ENCODE data around the gene CCDC181. TPM values are rescaled to one million over a fixed set of nuclear protein-coding genes. Genes with fewer than 3 reads are reported as not detected.

Gene CCDC181
- total RNA-seq, 1 experiment from 2014 or later = 0.23 TPM

DNA sequence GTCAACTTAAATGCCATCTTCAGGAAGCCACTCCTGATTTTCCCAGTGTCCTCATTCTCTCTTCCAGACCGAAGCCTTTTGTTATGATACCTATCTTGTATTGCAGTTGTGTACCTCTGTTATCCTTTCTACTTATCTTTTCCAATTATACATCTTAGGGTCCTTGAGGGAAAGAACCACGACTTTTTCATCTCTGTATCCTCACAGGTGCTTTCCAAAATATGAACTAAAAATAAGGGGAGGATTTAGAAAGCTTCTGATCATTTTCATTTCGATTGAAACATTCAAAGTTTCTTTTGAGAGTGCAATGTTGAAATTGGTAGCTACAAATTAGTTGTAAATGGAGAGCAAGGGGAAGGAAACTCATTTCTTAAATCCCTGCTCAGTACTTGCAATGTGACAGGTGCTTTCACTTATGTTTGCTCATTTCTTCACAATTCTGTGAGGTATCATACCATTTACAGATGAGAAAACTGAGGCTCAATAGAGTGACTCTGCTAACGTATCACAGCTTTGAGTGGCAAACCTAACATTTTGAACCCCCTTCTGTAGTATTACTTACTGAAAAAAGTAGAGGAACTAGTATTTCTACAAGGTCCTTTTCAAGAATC is 34.2 kb upstream of the CCDC181 start:
- no peak for TF ChIP-seq CTCF (IDR thresholded peaks at IDR 0.05; ENCODE audit: insufficient read depth in 1 of 2, low read depth in 1 of 2, low read length in 1 of 2, severe bottlenecking in 1 of 2, unreplicated experiment in 1 of 2)
- BruUV-seq (replicated peaks) = no TSS peak
- H3K4me1 Mint-ChIP-seq (ENCODE audit: low read depth, unreplicated experiment) = no peaks in the 10 kb centered on the region

DNA sequence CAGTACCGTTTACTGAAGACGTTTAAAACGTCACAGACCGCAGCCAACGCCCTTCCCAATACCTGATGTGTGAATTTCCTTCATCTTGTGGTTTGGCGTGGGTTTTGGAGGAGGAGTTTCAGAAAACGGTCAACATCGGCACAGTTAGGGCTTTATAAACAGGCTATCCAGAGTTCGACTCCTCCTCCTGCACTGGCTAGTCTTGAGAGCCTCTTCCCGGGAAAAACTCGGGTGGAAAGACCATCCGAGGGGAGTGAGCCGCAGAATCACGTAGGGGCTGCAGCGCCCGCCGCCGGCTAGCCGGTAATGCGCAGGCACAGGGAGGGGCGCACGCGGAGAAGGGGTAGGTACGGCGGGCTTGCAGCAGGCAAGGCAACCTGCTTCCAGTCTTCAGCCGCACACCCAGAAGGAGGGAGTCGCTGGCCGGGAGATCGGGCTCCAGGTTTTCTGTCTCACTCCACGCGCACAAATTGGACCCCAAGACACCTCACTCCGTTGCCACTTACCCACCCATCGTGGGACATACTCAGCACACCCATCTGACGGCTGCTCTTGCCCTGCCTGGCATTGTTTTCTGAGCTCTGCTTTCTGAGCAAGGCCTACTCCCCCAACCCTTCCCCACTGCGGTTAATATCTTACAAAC is 33.0 kb upstream of the CCDC181 start:
- Histone ChIP-seq H3K4me3 (ENCODE audit: low read depth, low read length) (no peak overlapping the region), H3K4me1 (no peaks in the 10 kb centered on the region), H3K36me3 (ENCODE audit: control insufficient read depth, insufficient read depth, low read length) (no peaks in the 10 kb centered on the region), H3K9me3 (peaks cover 13% of the 10 kb centered on the region), H3K27me3 (replicated peaks; ENCODE audit: control insufficient read depth, insufficient read depth, low read length) (no peaks in the 10 kb centered on the region)
- no peak for TF ChIP-seq CTCF (IDR thresholded peaks at IDR 0.05; ENCODE audit: insufficient read depth in 1 of 2, low read depth in 1 of 2, low read length in 1 of 2, severe bottlenecking in 1 of 2, unreplicated experiment in 1 of 2)
- H3K9me3 Mint-ChIP-seq (ENCODE audit: unreplicated experiment) = peaks cover 11% of the 10 kb centered on the region
- no peak overlapping the region for H3K4me3 Mint-ChIP-seq (ENCODE audit: unreplicated experiment)
- no peaks in the 10 kb centered on the region for H3K27me3 Mint-ChIP-seq (ENCODE audit: insufficient read depth, unreplicated experiment)
- ChIA-PET CTCF (no interaction called here), POLR2A (no interaction called here)
- no peak overlapping the region for H3K27ac Mint-ChIP-seq (ENCODE audit: unreplicated experiment)
- no TSS peak for BruUV-seq (replicated peaks)
- DNase-seq = no peak
- intact Hi-C loops (cut with micrococcal nuclease; ENCODE audit: unreplicated experiment) = no loop called here
- H3K36me3 Mint-ChIP-seq (ENCODE audit: insufficient read depth, unreplicated experiment) = peaks cover 7% of the 10 kb centered on the region
- H3K4me1 Mint-ChIP-seq (ENCODE audit: low read depth, unreplicated experiment) = no peaks in the 10 kb centered on the region

More for the DNA sequence above, 34.2 kb upstream of the CCDC181 start:
- Mint-ChIP-seq H3K27ac (ENCODE audit: unreplicated experiment) (no peak overlapping the region), H3K36me3 (ENCODE audit: insufficient read depth, unreplicated experiment) (peaks cover 14% of the 10 kb centered on the region), H3K27me3 (ENCODE audit: insufficient read depth, unreplicated experiment) (no peaks in the 10 kb centered on the region), H3K4me3 (ENCODE audit: unreplicated experiment) (no peak overlapping the region), H3K9me3 (ENCODE audit: unreplicated experiment) (peaks cover 11% of the 10 kb centered on the region)
- H3K4me1 ChIP-seq = no peaks in the 10 kb centered on the region
- H3K4me3 ChIP-seq (ENCODE audit: low read depth, low read length) = no peak overlapping the region
- H3K27me3 ChIP-seq (replicated peaks; ENCODE audit: control insufficient read depth, insufficient read depth, low read length) = no peaks in the 10 kb centered on the region
- H3K9me3 ChIP-seq = peaks cover 13% of the 10 kb centered on the region
- ChIA-PET POLR2A (no interaction called here), CTCF (no interaction called here)
- intact Hi-C loops (cut with micrococcal nuclease; ENCODE audit: unreplicated experiment) = no loop called here
- DNase-seq = no peak
- H3K36me3 ChIP-seq (ENCODE audit: control insufficient read depth, insufficient read depth, low read length) = no peaks in the 10 kb centered on the region

DNA sequence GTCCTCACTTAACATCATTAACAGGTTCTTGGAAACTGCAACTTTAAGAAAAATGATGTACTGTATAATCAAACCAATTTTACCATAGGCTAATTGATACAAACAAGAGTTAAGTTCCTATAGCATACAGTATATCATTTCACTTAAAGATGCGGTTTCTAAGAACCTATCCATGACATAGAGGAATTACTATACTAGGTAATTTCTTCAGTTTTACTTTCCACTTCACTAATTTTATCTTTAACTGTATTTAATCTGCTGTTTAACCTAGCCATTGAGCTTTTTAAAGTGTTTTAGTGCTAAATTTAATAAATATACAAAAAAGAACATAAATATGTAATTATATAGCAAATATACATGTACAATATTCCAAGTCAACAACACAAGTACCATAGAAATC is 30.2 kb upstream of the CCDC181 start:
- H3K27me3 ChIP-seq (replicated peaks; ENCODE audit: control insufficient read depth, insufficient read depth, low read length) = no peaks in the 10 kb centered on the region
- no peaks in the 10 kb centered on the region for H3K4me1 Mint-ChIP-seq (ENCODE audit: low read depth, unreplicated experiment)
- CTCF ChIA-PET = no interaction called here
- no peak overlapping the region for H3K4me3 Mint-ChIP-seq (ENCODE audit: unreplicated experiment)
- peaks cover 13% of the 10 kb centered on the region for H3K9me3 ChIP-seq
- no peaks in the 10 kb centered on the region for H3K4me1 ChIP-seq
- H3K4me3 ChIP-seq (ENCODE audit: low read depth, low read length) = no peak overlapping the region
- POLR2A ChIA-PET = no interaction called here
- no peaks in the 10 kb centered on the region for H3K27me3 Mint-ChIP-seq (ENCODE audit: insufficient read depth, unreplicated experiment)
- H3K9me3 Mint-ChIP-seq (ENCODE audit: unreplicated experiment) = peaks cover 11% of the 10 kb centered on the region
- H3K36me3 Mint-ChIP-seq (ENCODE audit: insufficient read depth, unreplicated experiment) = no peaks in the 10 kb centered on the region
- H3K36me3 ChIP-seq (ENCODE audit: control insufficient read depth, insufficient read depth, low read length) = no peaks in the 10 kb centered on the region
- no TSS peak for BruUV-seq (replicated peaks)
- no peak for TF ChIP-seq CTCF (IDR thresholded peaks at IDR 0.05; ENCODE audit: insufficient read depth in 1 of 2, low read depth in 1 of 2, low read length in 1 of 2, severe bottlenecking in 1 of 2, unreplicated experiment in 1 of 2)
- intact Hi-C loops (cut with micrococcal nuclease; ENCODE audit: unreplicated experiment) = no loop called here
- DNase-seq = no peak
- H3K27ac Mint-ChIP-seq (ENCODE audit: unreplicated experiment) = no peak overlapping the region

All from Caco-2 (cell line).